ENCODE measurements around the gene GALNT14. TPM values are rescaled to one million over a fixed set of nuclear protein-coding genes. Genes with fewer than 3 reads are reported as not detected.
"Not testable (repeated sequence)": the region's sequence is repeated elsewhere in the genome, so short reads cannot be mapped to it uniquely, and the experiment has no call there.

Gene GALNT14
- total RNA-seq, 4 donors from 2014 or later: 1.00 TPM; not detected in 3

- Histone ChIP-seq H3K4me3 (no peak overlapping the region), H3K4me1 (no peaks in the 10 kb centered on the region), H3K27ac (no peak overlapping the region), H3K9me3 (no peaks in the 10 kb centered on the region), H3K27me3 (no peaks in the 10 kb centered on the region), H3K36me3 (no peaks in the 10 kb centered on the region)
- intact Hi-C loops (cut with DNase I; ENCODE audit: low total_unique reads): no loop called here
- in situ Hi-C loops (cut with MboI; ENCODE audit: low pct_ligation_motif_present in 1 of 4, low pct_unique_long_range_greater_than_20kb in 1 of 4, low sequenced_read_pairs in 3 of 4): no loop called here
- TF ChIP-seq CTCF (IDR thresholded peaks at IDR 0.05) (no peak), POLR2A (IDR thresholded peaks at IDR 0.05) (no peak), EP300 (IDR thresholded peaks at IDR 0.05; ENCODE audit: low read depth) (no peak), POLR2AphosphoS5 (IDR thresholded peaks at IDR 0.05) (no peak)
- 40 to 96% methylated on average over 1 to 5 of the region's 5 CpGs for WGBS, 2 donors (ENCODE audit: low coverage in 1 of 2)
- DNase-seq: no peak
Observed at GRCh38 chr2:30914456-30914855, 223.8 kb downstream of the GALNT14 start.

- 90 to 100% methylated on average over 1 to 5 of the region's 5 CpGs for WGBS, 2 donors (ENCODE audit: low coverage in 1 of 2)
- TF ChIP-seq POLR2AphosphoS5 (IDR thresholded peaks at IDR 0.05) (no peak), CTCF (IDR thresholded peaks at IDR 0.05) (no peak), EP300 (IDR thresholded peaks at IDR 0.05; ENCODE audit: low read depth) (no peak), POLR2A (IDR thresholded peaks at IDR 0.05) (no peak)
- Histone ChIP-seq H3K27me3 (no peaks in the 10 kb centered on the region), H3K36me3 (no peaks in the 10 kb centered on the region), H3K9me3 (no peaks in the 10 kb centered on the region), H3K4me1 (no peaks in the 10 kb centered on the region), H3K27ac (no peak overlapping the region), H3K4me3 (no peak overlapping the region)
- in situ Hi-C loops (cut with MboI; ENCODE audit: low pct_ligation_motif_present in 1 of 4, low pct_unique_long_range_greater_than_20kb in 1 of 4, low sequenced_read_pairs in 3 of 4) (no loop called here), intact Hi-C loops (cut with DNase I; ENCODE audit: low total_unique reads) (no loop called here)
- DNase-seq: no peak
Observed at GRCh38 chr2:30912056-30912455, 226.2 kb downstream of the GALNT14 start.

- no peak overlapping the region for H3K27ac ChIP-seq
- TF ChIP-seq EP300 (IDR thresholded peaks at IDR 0.05; ENCODE audit: low read depth): no peak
- TF ChIP-seq POLR2AphosphoS5 (IDR thresholded peaks at IDR 0.05): no peak
- no peak for TF ChIP-seq POLR2A (IDR thresholded peaks at IDR 0.05)
- TF ChIP-seq CTCF (IDR thresholded peaks at IDR 0.05): no peak
- no peaks in the 10 kb centered on the region for H3K4me1 ChIP-seq
- 83% methylated on average over 6 to 9 of the region's 9 CpGs for WGBS, 2 donors (ENCODE audit: low coverage in 1 of 2)
- DNase-seq: no peak
- no peak overlapping the region for H3K4me3 ChIP-seq
- H3K9me3 ChIP-seq: no peaks in the 10 kb centered on the region
- no peaks in the 10 kb centered on the region for H3K27me3 ChIP-seq
- in situ Hi-C loops (cut with MboI; ENCODE audit: low pct_ligation_motif_present in 1 of 4, low pct_unique_long_range_greater_than_20kb in 1 of 4, low sequenced_read_pairs in 3 of 4): no loop called here
- intact Hi-C loops (cut with DNase I; ENCODE audit: low total_unique reads): no loop called here
- no peaks in the 10 kb centered on the region for H3K36me3 ChIP-seq
Observed at GRCh38 chr2:30911327-30911726, 226.9 kb downstream of the GALNT14 start.

GRCh38 chr2:30910686-30911085 lies 227.6 kb downstream of the GALNT14 start:
- TF ChIP-seq POLR2AphosphoS5 (IDR thresholded peaks at IDR 0.05) (no peak), CTCF (IDR thresholded peaks at IDR 0.05) (no peak), EP300 (IDR thresholded peaks at IDR 0.05; ENCODE audit: low read depth) (no peak), POLR2A (IDR thresholded peaks at IDR 0.05) (no peak)
- Histone ChIP-seq H3K36me3 (no peaks in the 10 kb centered on the region), H3K9me3 (no peaks in the 10 kb centered on the region), H3K27ac (no peak overlapping the region), H3K27me3 (no peaks in the 10 kb centered on the region), H3K4me3 (no peak overlapping the region), H3K4me1 (no peaks in the 10 kb centered on the region)
- intact Hi-C loops (cut with DNase I; ENCODE audit: low total_unique reads): no loop called here
- in situ Hi-C loops (cut with MboI; ENCODE audit: low pct_ligation_motif_present in 1 of 4, low pct_unique_long_range_greater_than_20kb in 1 of 4, low sequenced_read_pairs in 3 of 4): no loop called here
- no peak for DNase-seq
- 96% methylated on average over 7 of the region's 7 CpGs; no CpG with 5 or more reads in 1 of the 2 donors for WGBS, 2 donors (ENCODE audit: low coverage in 1 of 2)

GRCh38 chr2:30904437-30904836 lies 233.8 kb downstream of the GALNT14 start:
- DNase-seq; in situ Hi-C loops (cut with MboI; ENCODE audit: low pct_ligation_motif_present in 1 of 4, low pct_unique_long_range_greater_than_20kb in 1 of 4, low sequenced_read_pairs in 3 of 4); H3K9me3 ChIP-seq; intact Hi-C loops (cut with DNase I; ENCODE audit: low total_unique reads); H3K36me3 ChIP-seq; H3K4me1 ChIP-seq; H3K27ac ChIP-seq; H3K27me3 ChIP-seq; H3K4me3 ChIP-seq: not testable (repeated sequence)
- WGBS, 2 donors (ENCODE audit: low coverage in 1 of 2): 78 to 100% methylated on average over 1 to 12 of the region's 14 CpGs

Measured in transverse colon (tissue), 4 donors.